Neural cell (in vitro differentiated cells): Measurements from ENCODE around the gene SLC6A8.
"Not testable (repeated sequence)": the region's sequence is repeated elsewhere in the genome, so short reads cannot be mapped to it uniquely, and the experiment has no call there.

ENCODE experiments used
- CTCF ChIP-seq: fragments of 450-650 bp; IDR thresholded peaks from 2 replicates; pipeline ENCODE4 v1.5.1; 2014; ENCODE audit warnings: antibody characterized with exemption, mild to moderate bottlenecking, moderate library complexity; ENCODE audit not compliant: poor library complexity, severe bottlenecking
- EZH2 ChIP-seq: fragments of 200-600, 300-800 bp; shearing (Covaris generic), sonication (generic); IDR thresholded peaks from 2 replicates; pipeline ENCODE4 v1.6.1; 2014; ENCODE audit warnings: antibody characterized with exemption, low read length, borderline replicate concordance, mild to moderate bottlenecking; ENCODE audit not compliant: insufficient read depth, poor library complexity, severe bottlenecking
- MXI1 ChIP-seq: fragments of 450-650 bp; conservative IDR thresholded peaks from 2 replicates; pipeline ENCODE4 v1.6.1; 2014; ENCODE audit warnings: antibody characterized with exemption, mild to moderate bottlenecking; ENCODE audit not compliant: poor library complexity, severe bottlenecking
- POLR2AphosphoS5 ChIP-seq: IDR thresholded peaks from 2 replicates; pipeline ENCODE4 v1.6.1; 2012
- RAD21 ChIP-seq: fragments of 450-650 bp; conservative IDR thresholded peaks from 2 replicates; pipeline ENCODE4 v1.6.1; 2014; ENCODE audit warnings: antibody characterized with exemption, mild to moderate bottlenecking, moderate library complexity
- REST ChIP-seq: IDR thresholded peaks from 2 replicates; pipeline ENCODE4 v1.6.1; 2012; ENCODE audit warnings: borderline replicate concordance
- SMC3 ChIP-seq: fragments of 450-650 bp; conservative IDR thresholded peaks from 2 replicates; pipeline ENCODE4 v1.6.1; 2014; ENCODE audit warnings: antibody characterized with exemption, mild to moderate bottlenecking, moderate library complexity; ENCODE audit not compliant: poor library complexity
- TAF1 ChIP-seq: IDR thresholded peaks from 2 replicates; pipeline ENCODE4 v1.6.1; 2012; ENCODE audit warnings: low read depth

GRCh38 chrX:153742796-153743467 is 55.2 kb downstream of the SLC6A8 start:
- not testable (repeated sequence) for TF ChIP-seq CTCF, EZH2, POLR2AphosphoS5, TAF1, REST, SMC3, MXI1, RAD21
